Brain microvascular endothelial cell (primary cell): Measurements from ENCODE around the gene WASF2.

Experiments used
- DNase-seq: peaks from one replicate; pipeline ENCODE4 v3.0.0-alpha.2; 2020
- H3K27ac ChIP-seq: fragments of 250-450 bp; sonication (Bioruptor Pico); 2 replicates; pipeline ENCODE4 v1.5.1; 2020; ENCODE audit warnings: mild to moderate bottlenecking, moderate library complexity
- H3K27me3 ChIP-seq: fragments of 250-450 bp; sonication (Bioruptor Pico); replicated peaks from 2 replicates; pipeline ENCODE4 v1.5.1; 2020; ENCODE audit warnings: mild to moderate bottlenecking
- H3K36me3 ChIP-seq: fragments of 250-450 bp; sonication (Bioruptor Pico); replicated peaks from 2 replicates; pipeline ENCODE4 v1.5.1; 2020; ENCODE audit warnings: mild to moderate bottlenecking
- H3K4me3 ChIP-seq: 2 replicates; pipeline ENCODE4 v1.5.1; 2011; ENCODE audit warnings: low read depth, mild to moderate bottlenecking, control low read depth, low read length, moderate library complexity
- in situ Hi-C: cut with HindIII; loops from 2 replicates; pipeline ENCODE4 v1.10.0; 2017; ENCODE audit warnings: low sequenced_read_pairs, low pct_ligation_motif_present
- TF ChIP-seq, protein P1 (sequence below): IDR thresholded peaks from 2 replicates; pipeline ENCODE4 v1.5.1; 2011; ENCODE audit warnings: low read depth, mild to moderate bottlenecking, moderate library complexity, low read length, control low read depth, inconsistent platforms; ENCODE audit errors: missing control alignments

WASF2 gene

GRCh38 chr1:27527223-27527889 lies 37.4 kb upstream of the WASF2 start:
- in situ Hi-C loops, result no loop called here
- H3K27me3 ChIP-seq, result no peaks in the 10 kb centered on the region
- H3K36me3 ChIP-seq, result no peaks in the 10 kb centered on the region
- TF ChIP-seq, protein P1, sequence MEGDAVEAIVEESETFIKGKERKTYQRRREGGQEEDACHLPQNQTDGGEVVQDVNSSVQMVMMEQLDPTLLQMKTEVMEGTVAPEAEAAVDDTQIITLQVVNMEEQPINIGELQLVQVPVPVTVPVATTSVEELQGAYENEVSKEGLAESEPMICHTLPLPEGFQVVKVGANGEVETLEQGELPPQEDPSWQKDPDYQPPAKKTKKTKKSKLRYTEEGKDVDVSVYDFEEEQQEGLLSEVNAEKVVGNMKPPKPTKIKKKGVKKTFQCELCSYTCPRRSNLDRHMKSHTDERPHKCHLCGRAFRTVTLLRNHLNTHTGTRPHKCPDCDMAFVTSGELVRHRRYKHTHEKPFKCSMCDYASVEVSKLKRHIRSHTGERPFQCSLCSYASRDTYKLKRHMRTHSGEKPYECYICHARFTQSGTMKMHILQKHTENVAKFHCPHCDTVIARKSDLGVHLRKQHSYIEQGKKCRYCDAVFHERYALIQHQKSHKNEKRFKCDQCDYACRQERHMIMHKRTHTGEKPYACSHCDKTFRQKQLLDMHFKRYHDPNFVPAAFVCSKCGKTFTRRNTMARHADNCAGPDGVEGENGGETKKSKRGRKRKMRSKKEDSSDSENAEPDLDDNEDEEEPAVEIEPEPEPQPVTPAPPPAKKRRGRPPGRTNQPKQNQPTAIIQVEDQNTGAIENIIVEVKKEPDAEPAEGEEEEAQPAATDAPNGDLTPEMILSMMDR, result no peak
- no peak overlapping the region for H3K4me3 ChIP-seq
- no peak for DNase-seq
- H3K27ac ChIP-seq, result no peak overlapping the region

- no peak overlapping the region for H3K4me3 ChIP-seq
These were observed 36.7 kb upstream of the WASF2 start for GRCh38 chr1:27526569-27527222.

GRCh38 chr1:27525296-27526272 lies 35.6 kb upstream of the WASF2 start:
- no peak for DNase-seq
- H3K4me3 ChIP-seq, result no peak overlapping the region
- no peaks in the 10 kb centered on the region for H3K36me3 ChIP-seq
- H3K27me3 ChIP-seq, result no peaks in the 10 kb centered on the region
- TF ChIP-seq, protein P1, result no peak
- no peak overlapping the region for H3K27ac ChIP-seq
- in situ Hi-C loops, result no loop called here

More at GRCh38 chr1:27526569-27527222, 36.7 kb upstream of the WASF2 start:
- TF ChIP-seq, protein P1, result no peak
- in situ Hi-C loops, result no loop called here
- Histone ChIP-seq H3K27ac (no peak overlapping the region), H3K36me3 (no peaks in the 10 kb centered on the region), H3K27me3 (no peaks in the 10 kb centered on the region)
- DNase-seq, result no peak

- in situ Hi-C loops, result no loop called here
- Histone ChIP-seq H3K27me3 (no peaks in the 10 kb centered on the region), H3K36me3 (no peaks in the 10 kb centered on the region), H3K4me3 (no peak overlapping the region), H3K27ac (no peak overlapping the region)
- no peak for DNase-seq
- TF ChIP-seq, protein P1, result no peak
These were observed 33.5 kb upstream of the WASF2 start for GRCh38 chr1:27523337-27524020.
